GM12875 (cell line): Measurements from ENCODE around the gene BANK1.
A peak's percentile ranks its signal among the peaks of the same experiment; 100 is the strongest.

Experiments used
- H3K4me3 ChIP-seq: one replicate; pipeline ENCODE4 v1.5.1; 2011; ENCODE audit warnings: low read depth, low read length, control low read depth
- TF ChIP-seq, protein P1 (sequence below): IDR thresholded peaks from 2 replicates; pipeline ENCODE4 v1.5.1; 2011; ENCODE audit warnings: low read depth, mild to moderate bottlenecking, control low read depth, inconsistent platforms, low read length, moderate library complexity, borderline replicate concordance; ENCODE audit not compliant: insufficient read depth

Gene BANK1

DNA sequence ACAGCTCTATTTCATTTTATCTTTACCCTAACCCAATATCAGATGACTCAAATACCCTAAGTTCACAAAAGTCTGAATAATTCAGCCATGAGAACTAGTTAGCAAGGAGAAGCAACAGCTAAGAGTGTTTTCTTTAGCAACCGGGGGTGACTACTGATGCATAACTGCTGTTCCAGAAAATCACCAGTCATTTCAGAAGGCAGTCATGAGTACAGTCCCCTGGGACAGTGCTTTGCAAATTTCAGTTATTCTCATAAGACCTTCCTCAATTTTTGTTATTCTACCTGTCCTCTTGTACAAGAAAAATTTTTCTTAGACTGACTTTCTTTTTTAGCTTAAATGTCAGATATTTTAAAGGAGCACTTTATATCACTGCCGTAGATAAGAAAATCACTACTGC is 16.4 kb downstream of the BANK1 start:
- H3K4me3 ChIP-seq = no peak overlapping the region
- TF ChIP-seq, protein P1, sequence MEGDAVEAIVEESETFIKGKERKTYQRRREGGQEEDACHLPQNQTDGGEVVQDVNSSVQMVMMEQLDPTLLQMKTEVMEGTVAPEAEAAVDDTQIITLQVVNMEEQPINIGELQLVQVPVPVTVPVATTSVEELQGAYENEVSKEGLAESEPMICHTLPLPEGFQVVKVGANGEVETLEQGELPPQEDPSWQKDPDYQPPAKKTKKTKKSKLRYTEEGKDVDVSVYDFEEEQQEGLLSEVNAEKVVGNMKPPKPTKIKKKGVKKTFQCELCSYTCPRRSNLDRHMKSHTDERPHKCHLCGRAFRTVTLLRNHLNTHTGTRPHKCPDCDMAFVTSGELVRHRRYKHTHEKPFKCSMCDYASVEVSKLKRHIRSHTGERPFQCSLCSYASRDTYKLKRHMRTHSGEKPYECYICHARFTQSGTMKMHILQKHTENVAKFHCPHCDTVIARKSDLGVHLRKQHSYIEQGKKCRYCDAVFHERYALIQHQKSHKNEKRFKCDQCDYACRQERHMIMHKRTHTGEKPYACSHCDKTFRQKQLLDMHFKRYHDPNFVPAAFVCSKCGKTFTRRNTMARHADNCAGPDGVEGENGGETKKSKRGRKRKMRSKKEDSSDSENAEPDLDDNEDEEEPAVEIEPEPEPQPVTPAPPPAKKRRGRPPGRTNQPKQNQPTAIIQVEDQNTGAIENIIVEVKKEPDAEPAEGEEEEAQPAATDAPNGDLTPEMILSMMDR = no peak

GRCh38 chr4:101807351-101807750 is 16.8 kb downstream of the BANK1 start:
- TF ChIP-seq, protein P1 = no peak
- no peak overlapping the region for H3K4me3 ChIP-seq

GRCh38 chr4:101813604-101814003 is 23.1 kb downstream of the BANK1 start:
- TF ChIP-seq, protein P1 = peak; percentile 11; the same call in 1 of the 2 replicates
- no peak overlapping the region for H3K4me3 ChIP-seq

- TF ChIP-seq, protein P1 = no peak
- H3K4me3 ChIP-seq = no peak overlapping the region
These were observed 27.8 kb downstream of the BANK1 start for GRCh38 chr4:101818362-101818761.

DNA sequence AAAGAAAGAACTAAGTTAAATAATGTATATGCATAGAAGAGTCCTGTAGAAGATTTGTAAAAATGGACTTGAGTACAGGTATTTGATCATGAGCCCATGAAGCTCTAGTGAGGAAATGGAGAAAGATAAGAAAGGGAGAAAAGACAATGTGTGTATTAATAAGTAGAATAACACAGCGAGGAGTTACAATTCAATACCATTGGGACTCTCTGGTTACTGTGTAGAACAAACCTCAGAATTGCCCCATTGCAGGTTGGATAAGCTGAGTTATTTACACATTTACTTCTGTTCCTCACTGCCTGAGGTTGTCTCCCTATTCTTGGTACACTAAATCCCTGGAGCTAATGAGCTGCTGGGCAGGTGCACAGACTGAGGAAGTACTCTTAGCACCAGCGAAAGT is 33.3 kb downstream of the BANK1 start:
- TF ChIP-seq, protein P1 = no peak
- no peak overlapping the region for H3K4me3 ChIP-seq

DNA sequence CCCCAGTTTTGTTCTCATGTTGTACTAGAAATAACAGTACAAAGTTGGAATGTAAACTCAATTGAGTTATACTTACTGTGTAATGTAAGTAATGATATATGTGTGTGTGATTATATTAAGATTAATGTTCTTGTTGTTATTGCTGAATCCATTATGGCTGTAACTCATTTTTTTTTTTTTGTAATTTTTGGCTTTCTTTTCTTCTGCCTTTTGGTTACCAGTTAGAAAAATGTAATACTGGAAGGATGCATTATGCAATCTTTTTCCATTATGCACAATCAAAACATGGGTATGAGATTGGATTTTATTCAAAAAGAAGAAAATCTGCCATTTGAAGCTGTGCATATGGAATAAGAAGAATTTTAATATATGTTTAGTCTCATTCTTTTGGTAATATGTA is 34.0 kb downstream of the BANK1 start:
- TF ChIP-seq, protein P1 = no peak
- H3K4me3 ChIP-seq = no peak overlapping the region

DNA sequence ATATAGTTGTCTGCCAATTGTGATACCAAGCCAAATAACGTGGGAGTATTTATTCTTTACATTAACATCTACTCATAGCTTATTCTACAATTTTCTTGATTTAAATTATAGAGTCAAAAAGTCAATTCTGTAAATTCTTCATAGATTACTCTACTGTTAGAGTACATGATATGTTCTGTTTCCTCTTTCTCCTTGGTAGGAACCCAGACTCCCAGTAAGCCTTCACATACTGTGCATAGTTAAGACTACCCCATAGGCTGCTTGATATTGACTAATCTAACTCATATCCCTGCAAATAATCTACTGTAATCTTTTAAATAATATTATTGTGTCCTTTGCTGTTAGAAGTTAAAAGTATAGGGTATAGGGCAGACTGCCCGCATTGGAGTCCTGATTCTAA is 35.4 kb downstream of the BANK1 start:
- TF ChIP-seq, protein P1 = no peak
- no peak overlapping the region for H3K4me3 ChIP-seq
